ENCODE results near the gene NFKB1. TPM values are rescaled to one million over a fixed set of nuclear protein-coding genes. Genes with fewer than 3 reads are reported as not detected.

The NFKB1 gene
- total and polyA plus RNA-seq, 2 donors (not counting 1 experiment from before 2014, with no cell fraction given), result 32.0 to 88.1 TPM

- no peaks in the 10 kb centered on the region for H3K4me1 ChIP-seq (ENCODE audit: control insufficient read depth in 2 of 2, insufficient read depth in 2 of 2, low read length in 2 of 2)
- Mint-ChIP-seq H3K4me3 (no peak overlapping the region), H3K27ac (no peak overlapping the region), H3K4me1 (peaks cover 27% of the 10 kb centered on the region), H3K9me3 (ENCODE audit: insufficient read depth) (no peaks in the 10 kb centered on the region), H3K27me3 (no peaks in the 10 kb centered on the region)
- ChIA-PET CTCF (interaction anchor here (0.6 to 1.2 kb wide), 5 partner anchors 13 to 522 kb away, joined by 3 to 4 read pairs (median 3); no protein-coding TSS in a partner anchor), POLR2A (interaction anchor here (0.6 kb wide), 1 partner anchor 1475 kb away, joined by 3 read pairs; no protein-coding TSS in a partner anchor)
- no peaks in the 10 kb centered on the region for H3K9me3 ChIP-seq (ENCODE audit: control extremely low read depth in 1 of 3, control insufficient read depth in 2 of 3, insufficient read depth in 1 of 3, low read length in 2 of 3)
- no peak for DNase-seq
- no peak overlapping the region for H2AFZ ChIP-seq (ENCODE audit: insufficient read depth, low read depth, low read length, poor library complexity, severe bottlenecking)
- H3K79me2 ChIP-seq (ENCODE audit: control insufficient read depth, insufficient read depth, low read length), result peaks cover 11% of the 10 kb centered on the region
- no peak overlapping the region for H3K9ac ChIP-seq (ENCODE audit: low read length)
- no peak overlapping the region for H3K4me3 ChIP-seq (ENCODE audit: control extremely low read depth in 1 of 5, extremely low read depth in 1 of 5, insufficient read depth in 1 of 5, low read depth in 2 of 5, low read length in 4 of 5)
- ATAC-seq (ENCODE audit: low read depth), result no peak
- intact Hi-C loops (cut with micrococcal nuclease), result no loop called here
- no peak overlapping the region for H3K4me2 ChIP-seq (replicated peaks; ENCODE audit: low read depth, low read length, poor library complexity, severe bottlenecking)
- H4K20me1 ChIP-seq (ENCODE audit: control insufficient read depth, insufficient read depth, low read length, poor library complexity, severe bottlenecking), result peaks cover 12% of the 10 kb centered on the region
- H3K27me3 ChIP-seq (replicated peaks in 1 of 4; ENCODE audit: control extremely low read depth in 1 of 4, control insufficient read depth in 3 of 4, insufficient read depth in 4 of 4, low read length in 3 of 4), result no peaks in the 10 kb centered on the region
- no peak overlapping the region for H3K27ac ChIP-seq (ENCODE audit: low read length in 2 of 2)
- TF ChIP-seq EZH2 (IDR thresholded peaks at IDR 0.05; ENCODE audit: borderline replicate concordance, insufficient read depth, low read depth, low read length, poor library complexity, severe bottlenecking) (no peak), CTCF (IDR thresholded peaks at IDR 0.05) (no peak)
- peaks cover 4 to 68% of the 10 kb centered on the region in 2 experiments for H3K36me3 ChIP-seq (replicated peaks in 1 of 2; ENCODE audit: control extremely low read depth in 1 of 2, control insufficient read depth in 1 of 2, extremely low read depth in 1 of 2, insufficient read depth in 2 of 2, low read length in 1 of 2)
- WGBS (ENCODE audit: insufficient coverage), result over 99% methylated on average over 7 of the region's 8 CpGs
Measured at GRCh38 chr4:102578819-102579218, 77.7 kb downstream of the NFKB1 start.

GRCh38 chr4:102579794-102580462, 78.8 kb downstream of the NFKB1 start:
- H4K20me1 ChIP-seq (ENCODE audit: control insufficient read depth, insufficient read depth, low read length, poor library complexity, severe bottlenecking), result peaks cover 6% of the 10 kb centered on the region
- TF ChIP-seq EZH2 (IDR thresholded peaks at IDR 0.05; ENCODE audit: borderline replicate concordance, insufficient read depth, low read depth, low read length, poor library complexity, severe bottlenecking) (no peak), CTCF (IDR thresholded peaks at IDR 0.05) (no peak)
- H3K4me1 Mint-ChIP-seq, result peaks cover 21% of the 10 kb centered on the region
- DNase-seq (no peak), ATAC-seq (ENCODE audit: low read depth) (no peak)
- peak overlapping the region; percentile 4 for H3K27ac Mint-ChIP-seq
- no peaks in the 10 kb centered on the region for H3K4me1 ChIP-seq (ENCODE audit: control insufficient read depth in 2 of 2, insufficient read depth in 2 of 2, low read length in 2 of 2)
- peaks cover 5 to 77% of the 10 kb centered on the region in 2 experiments for H3K36me3 ChIP-seq (replicated peaks in 1 of 2; ENCODE audit: control extremely low read depth in 1 of 2, control insufficient read depth in 1 of 2, extremely low read depth in 1 of 2, insufficient read depth in 2 of 2, low read length in 1 of 2)
- H3K27me3 ChIP-seq (replicated peaks in 1 of 4; ENCODE audit: control extremely low read depth in 1 of 4, control insufficient read depth in 3 of 4, insufficient read depth in 4 of 4, low read length in 3 of 4), result no peaks in the 10 kb centered on the region
- H3K27me3 Mint-ChIP-seq, result no peaks in the 10 kb centered on the region
- H3K79me2 ChIP-seq (ENCODE audit: control insufficient read depth, insufficient read depth, low read length), result peaks cover 3% of the 10 kb centered on the region
- no peak overlapping the region for H3K4me3 Mint-ChIP-seq
- 100% methylated on average over 1 of the region's 2 CpGs for WGBS (ENCODE audit: insufficient coverage)
- no peaks in the 10 kb centered on the region for H3K9me3 Mint-ChIP-seq (ENCODE audit: insufficient read depth)
- intact Hi-C loops (cut with micrococcal nuclease), result no loop called here
- ChIA-PET POLR2A (no interaction called here), CTCF (interaction anchor here (0.7 kb wide), 2 partner anchors 425 to 427 kb away, joined by 4 to 6 read pairs; no protein-coding TSS in a partner anchor)
- H3K9ac ChIP-seq (ENCODE audit: low read length), result no peak overlapping the region
- no peak overlapping the region for H2AFZ ChIP-seq (ENCODE audit: insufficient read depth, low read depth, low read length, poor library complexity, severe bottlenecking)
- H3K4me2 ChIP-seq (replicated peaks; ENCODE audit: low read depth, low read length, poor library complexity, severe bottlenecking), result no peak overlapping the region
- no peaks in the 10 kb centered on the region for H3K9me3 ChIP-seq (ENCODE audit: control extremely low read depth in 1 of 3, control insufficient read depth in 2 of 3, insufficient read depth in 1 of 3, low read length in 2 of 3)
- H3K27ac ChIP-seq (ENCODE audit: low read length in 2 of 2), result no peak overlapping the region
- no peak overlapping the region for H3K4me3 ChIP-seq (ENCODE audit: control extremely low read depth in 1 of 5, extremely low read depth in 1 of 5, insufficient read depth in 1 of 5, low read depth in 2 of 5, low read length in 4 of 5)

Measured in B cell (primary cell).